B cell (primary cell): ENCODE measurements around the gene CFAP100. TPM values are rescaled to one million over a fixed set of nuclear protein-coding genes. Genes with fewer than 3 reads are reported as not detected.

Experiments
- ATAC-seq: fragments of 200-7000 bp; cut with Tn5 transposase; one replicate; pipeline ENCODE4 v1.10.0; 2021; ENCODE audit warnings: low read depth, mild to moderate bottlenecking, moderate number of reproducible peaks, moderate library complexity
- CTCF ChIA-PET: fragments of 350-600 bp; sonication (Branson Sonifier 250); formaldehyde crosslinking; loops from one replicate; lab custom pipeline; 2021; ENCODE audit warnings: antibody characterized with exemption, inconsistent platforms; lab: Charles Lee
- POLR2A ChIA-PET: fragments of 350-600 bp; sonication (Branson Sonifier 250); formaldehyde crosslinking; loops from one replicate; lab custom pipeline; 2021; ENCODE audit warnings: antibody characterized with exemption; lab: Charles Lee
- DNase-seq: peaks from one replicate; pipeline ENCODE4 v3.0.0; 2013
- H2AFZ ChIP-seq: 2 replicates; pipeline ENCODE4 v1.6.1; 2012; ENCODE audit warnings: mild to moderate bottlenecking, low read depth, low read length; ENCODE audit not compliant: insufficient read depth, poor library complexity, severe bottlenecking
- H3K27ac ChIP-seq, 2 donors: 1 replicate in 1 of 2; 2 replicates in 1 of 2; pipeline ENCODE4 v1.5.1; 2012 to 2013; ENCODE audit warnings: low read length in 2 of 2, mild to moderate bottlenecking in 2 of 2, moderate library complexity in 1 of 2
- H3K27me3 ChIP-seq, 4 experiments: fragments of 200-600 bp in 1 of 4; sonication (generic) in 1 of 4; replicated peaks in 1 of 4; 1 replicate in 2 of 4; 2 replicates in 2 of 4; pipeline versions ENCODE4 v1.6.1 to v1.7.0; 2013 to 2016; ENCODE audit warnings: low read length in 3 of 4, mild to moderate bottlenecking in 2 of 4, mixed read lengths in 1 of 4, moderate library complexity in 1 of 4; ENCODE audit not compliant: insufficient read depth in 4 of 4, control insufficient read depth in 3 of 4; ENCODE audit errors: control extremely low read depth in 1 of 4
- H3K36me3 ChIP-seq, 2 experiments: replicated peaks in 1 of 2; 1 replicate in 1 of 2; 2 replicates in 1 of 2; pipeline versions ENCODE4 v1.6.1 to v1.7.1; 2013; ENCODE audit warnings: low read length in 1 of 2; ENCODE audit not compliant: insufficient read depth in 2 of 2, control insufficient read depth in 1 of 2; ENCODE audit errors: control extremely low read depth in 1 of 2, extremely low read depth in 1 of 2
- H3K4me1 ChIP-seq, 2 donors: fragments of 200-600 bp in 1 of 2; sonication (generic) in 1 of 2; 1 replicate in 1 of 2; 2 replicates in 1 of 2; pipeline versions ENCODE4 v1.5.1 to v1.6.1; 2013 to 2017; ENCODE audit warnings: low read length in 2 of 2; ENCODE audit not compliant: control insufficient read depth in 2 of 2, insufficient read depth in 2 of 2
- H3K4me2 ChIP-seq: replicated peaks from 2 replicates; pipeline ENCODE3; 2012; ENCODE audit warnings: mild to moderate bottlenecking, low read depth, low read length; ENCODE audit not compliant: poor library complexity, severe bottlenecking
- H3K4me3 ChIP-seq, 5 experiments: fragments of 200-600 bp in 1 of 5; sonication (generic) in 1 of 5; 1 replicate in 3 of 5; 2 replicates in 2 of 5; pipeline versions ENCODE4 v1.5.1 to v1.7.0; 2011 to 2016; ENCODE audit warnings: low read length in 4 of 5, mild to moderate bottlenecking in 4 of 5, low read depth in 2 of 5, control low read depth in 1 of 5, moderate library complexity in 1 of 5; ENCODE audit not compliant: insufficient read depth in 1 of 5; ENCODE audit errors: control extremely low read depth in 1 of 5, extremely low read depth in 1 of 5
- H3K79me2 ChIP-seq: fragments of 200-600 bp; sonication (generic); one replicate; pipeline ENCODE4 v1.6.0; 2016; ENCODE audit warnings: low read length; ENCODE audit not compliant: control insufficient read depth, insufficient read depth
- H3K9ac ChIP-seq: fragments of 200-600 bp; sonication (generic); 2 replicates; pipeline ENCODE4 v1.6.1; 2017; ENCODE audit warnings: mild to moderate bottlenecking, low read length, moderate library complexity
- H3K9me3 ChIP-seq, 3 donors: one replicate each; pipeline versions ENCODE4 v1.6.1 to v1.7.1; 2013; ENCODE audit warnings: low read length in 2 of 3; ENCODE audit not compliant: control insufficient read depth in 2 of 3, insufficient read depth in 1 of 3; ENCODE audit errors: control extremely low read depth in 1 of 3
- H4K20me1 ChIP-seq: 2 replicates; pipeline ENCODE4 v1.6.0; 2012; ENCODE audit warnings: mild to moderate bottlenecking, low read length; ENCODE audit not compliant: insufficient read depth, control insufficient read depth, poor library complexity, severe bottlenecking
- H3K27ac Mint-ChIP-seq: one replicate; pipeline ENCODE4 v1.8.0; 2021; ENCODE audit warnings: mixed read lengths
- H3K27me3 Mint-ChIP-seq: one replicate; pipeline ENCODE4 v1.8.0; 2021; ENCODE audit warnings: mixed read lengths
- H3K4me1 Mint-ChIP-seq: one replicate; pipeline ENCODE4 v1.8.0; 2021; ENCODE audit warnings: mixed read lengths
- H3K4me3 Mint-ChIP-seq: one replicate; pipeline ENCODE4 v1.8.0; 2021; ENCODE audit warnings: mixed read lengths
- H3K9me3 Mint-ChIP-seq: one replicate; pipeline ENCODE4 v1.8.0; 2022; ENCODE audit warnings: mixed read lengths; ENCODE audit not compliant: insufficient read depth
- EZH2 ChIP-seq: IDR thresholded peaks from 2 replicates; pipeline ENCODE4 v1.6.1; 2012; ENCODE audit warnings: borderline replicate concordance, low read depth, mild to moderate bottlenecking, moderate library complexity, low read length; ENCODE audit not compliant: insufficient read depth, poor library complexity, severe bottlenecking
- WGBS: methylation state at CpG from one replicate; pipeline ENCODE4 v1.1.5; 2013; ENCODE audit warnings: missing lambda C conversion rate; ENCODE audit not compliant: insufficient coverage; 5-methylcytosine and 5-hydroxymethylcytosine counted together
- intact Hi-C: fragments of 100-400 bp; cut with micrococcal nuclease; formaldehyde crosslinking; loops from one replicate; pipeline ENCODE4 v1.10.0; 2022
- polyA plus RNA-seq: library from polyadenylated mRNA; depleted of rRNA; stranded (reverse); fragments of >200 nt; gene quantifications from 2 replicates; pipeline ENCODE4 v1.2.3, GENCODE V29; 2012
- total RNA-seq, 2 donors: library from RNA; stranded (reverse); fragments of 120-200 nt in 1 of 2; gene quantifications; 1 replicate in 1 of 2; 2 replicates in 1 of 2; pipeline versions ENCODE4 v1.2.3 to v1.2.4, GENCODE V29; 2013 to 2022
- TF ChIP-seq, protein P1 (sequence below): fragments of 200-600 bp; IDR thresholded peaks from one replicate; pipeline ENCODE4 v1.8.0; 2022; ENCODE audit warnings: antibody characterized with exemption, mild to moderate bottlenecking

Gene CFAP100
- total and polyA plus RNA-seq, 2 donors (not counting 1 experiment from before 2014, with no cell fraction given), result not detected

DNA sequence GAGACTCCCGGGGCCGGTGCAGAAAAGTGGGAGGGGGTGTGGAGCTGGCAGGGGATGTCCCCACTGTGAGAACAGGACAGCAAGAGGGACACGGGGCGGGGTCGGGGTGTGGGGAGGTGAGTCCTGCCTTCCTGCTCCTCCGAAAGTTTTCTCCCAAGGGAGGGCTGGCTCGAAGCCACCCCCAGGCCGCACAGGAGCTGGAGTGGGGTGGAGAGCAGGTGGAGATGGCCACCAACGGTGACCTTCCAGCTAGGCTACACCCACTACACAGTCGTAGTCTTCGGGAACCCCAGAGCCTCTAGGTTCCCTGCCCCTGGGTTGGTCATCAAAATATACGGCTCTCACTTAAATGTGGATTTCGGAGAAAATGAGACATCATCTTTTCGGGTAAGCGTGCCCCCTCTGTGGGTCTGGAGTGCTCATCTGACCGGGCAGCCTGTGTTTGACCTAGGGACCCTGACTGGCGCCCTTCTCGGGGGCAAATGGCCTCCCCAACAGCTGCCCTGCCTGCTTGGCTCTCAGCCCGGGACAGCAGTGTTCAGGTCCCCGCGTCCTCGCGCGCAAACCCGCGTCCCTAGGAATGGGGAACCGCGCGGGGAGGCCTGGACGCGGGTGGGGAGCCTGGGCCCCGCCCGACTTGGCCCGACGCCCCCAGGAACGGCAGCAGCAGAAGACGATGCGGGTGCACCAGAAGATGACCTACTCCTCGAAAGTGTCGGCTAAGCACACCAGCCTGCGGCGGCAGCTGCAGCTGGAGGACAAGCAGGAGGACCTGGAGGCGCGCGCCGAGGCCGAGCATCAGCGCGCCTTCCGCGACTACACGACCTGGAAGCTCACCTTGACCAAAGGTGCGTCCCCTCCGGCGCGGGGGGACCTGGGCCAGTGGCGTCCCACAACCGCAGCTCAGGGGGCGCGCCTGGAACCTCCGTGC, 21.2 kb downstream of the CFAP100 start:
- peaks cover 0 to 16% (median 0%) of the 10 kb centered on the region in 4 experiments for H3K27me3 ChIP-seq
- Mint-ChIP-seq H3K4me1 (no peaks in the 10 kb centered on the region), H3K4me3 (no peak overlapping the region), H3K27me3 (peaks cover 35% of the 10 kb centered on the region), H3K9me3 (no peaks in the 10 kb centered on the region), H3K27ac (no peak overlapping the region)
- ChIA-PET CTCF (no interaction called here), POLR2A (no interaction called here)
- no peak for DNase-seq
- WGBS, result 51% methylated on average over 61 of the region's 61 CpGs
- no peaks in the 10 kb centered on the region for H4K20me1 ChIP-seq
- H3K4me2 ChIP-seq, result no peak overlapping the region
- H3K36me3 ChIP-seq, result no peaks in the 10 kb centered on the region
- H2AFZ ChIP-seq, result no peak overlapping the region
- intact Hi-C loops, result no loop called here
- TF ChIP-seq EZH2, result no peak
- TF ChIP-seq, protein P1, sequence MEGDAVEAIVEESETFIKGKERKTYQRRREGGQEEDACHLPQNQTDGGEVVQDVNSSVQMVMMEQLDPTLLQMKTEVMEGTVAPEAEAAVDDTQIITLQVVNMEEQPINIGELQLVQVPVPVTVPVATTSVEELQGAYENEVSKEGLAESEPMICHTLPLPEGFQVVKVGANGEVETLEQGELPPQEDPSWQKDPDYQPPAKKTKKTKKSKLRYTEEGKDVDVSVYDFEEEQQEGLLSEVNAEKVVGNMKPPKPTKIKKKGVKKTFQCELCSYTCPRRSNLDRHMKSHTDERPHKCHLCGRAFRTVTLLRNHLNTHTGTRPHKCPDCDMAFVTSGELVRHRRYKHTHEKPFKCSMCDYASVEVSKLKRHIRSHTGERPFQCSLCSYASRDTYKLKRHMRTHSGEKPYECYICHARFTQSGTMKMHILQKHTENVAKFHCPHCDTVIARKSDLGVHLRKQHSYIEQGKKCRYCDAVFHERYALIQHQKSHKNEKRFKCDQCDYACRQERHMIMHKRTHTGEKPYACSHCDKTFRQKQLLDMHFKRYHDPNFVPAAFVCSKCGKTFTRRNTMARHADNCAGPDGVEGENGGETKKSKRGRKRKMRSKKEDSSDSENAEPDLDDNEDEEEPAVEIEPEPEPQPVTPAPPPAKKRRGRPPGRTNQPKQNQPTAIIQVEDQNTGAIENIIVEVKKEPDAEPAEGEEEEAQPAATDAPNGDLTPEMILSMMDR, result no peak
- no peaks in the 10 kb centered on the region for H3K4me1 ChIP-seq
- H3K27ac ChIP-seq, result no peak overlapping the region
- no peak overlapping the region for H3K9ac ChIP-seq
- H3K9me3 ChIP-seq, result peaks cover 0 to 3% (median 0%) of the 10 kb centered on the region in 3 donors
- no peaks in the 10 kb centered on the region for H3K79me2 ChIP-seq
- ATAC-seq, result no peak
- no peak overlapping the region for H3K4me3 ChIP-seq

DNA sequence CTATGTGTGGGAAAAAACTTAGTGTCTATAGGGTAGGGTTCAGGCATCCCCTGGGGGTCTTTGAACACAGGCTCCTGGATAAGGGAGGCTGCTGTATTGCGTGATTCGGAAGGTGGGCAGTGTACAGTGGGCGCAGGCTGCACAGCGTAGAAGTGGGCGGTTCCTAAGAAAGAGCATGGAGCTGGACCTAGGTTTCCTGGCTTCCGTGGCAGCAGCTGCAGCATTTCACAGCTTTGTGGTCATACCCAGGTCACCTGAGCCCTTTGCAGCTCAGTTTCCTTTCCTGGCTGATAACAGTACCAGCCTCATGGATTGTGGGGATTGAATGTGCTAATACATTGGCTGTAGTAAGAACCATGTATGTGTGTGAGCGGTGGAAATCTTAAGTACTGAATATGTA, 22.2 kb downstream of the CFAP100 start:
- no peak for DNase-seq
- TF ChIP-seq EZH2, result no peak
- TF ChIP-seq, protein P1, result no peak
- Histone ChIP-seq H3K4me2 (no peak overlapping the region), H3K9me3 (peaks cover 0 to 3% (median 0%) of the 10 kb centered on the region in 3 donors), H3K4me3 (no peak overlapping the region), H4K20me1 (no peaks in the 10 kb centered on the region), H3K9ac (no peak overlapping the region), H3K27ac (no peak overlapping the region), H3K36me3 (no peaks in the 10 kb centered on the region), H3K27me3 (peaks cover 0 to 16% (median 0%) of the 10 kb centered on the region in 4 experiments), H3K79me2 (no peaks in the 10 kb centered on the region), H3K4me1 (no peaks in the 10 kb centered on the region), H2AFZ (no peak overlapping the region)
- POLR2A ChIA-PET, result no interaction called here
- no peak overlapping the region for H3K27ac Mint-ChIP-seq
- H3K27me3 Mint-ChIP-seq, result peaks cover 29% of the 10 kb centered on the region
- H3K9me3 Mint-ChIP-seq, result no peaks in the 10 kb centered on the region
- no peaks in the 10 kb centered on the region for H3K4me1 Mint-ChIP-seq
- CTCF ChIA-PET, result no interaction called here
- intact Hi-C loops, result no loop called here
- no peak overlapping the region for H3K4me3 Mint-ChIP-seq
- ATAC-seq, result no peak
- 80% methylated on average over 6 of the region's 7 CpGs for WGBS
